Loucy (cell line): ENCODE data around the gene EFHC2.

Source experiments
- EZH2phosphoT487 ChIP-seq: fragments of 200-600 bp; IDR thresholded peaks from 2 replicates; pipeline ENCODE4 v1.6.1; 2018; ENCODE audit warnings: antibody characterized with exemption, mild to moderate bottlenecking, moderate library complexity, borderline replicate concordance
- TF ChIP-seq, protein P1 (sequence below): fragments of 200-600 bp; sonication (generic); conservative IDR thresholded peaks from 2 replicates; pipeline ENCODE4 v1.5.1; 2014; ENCODE audit warnings: mild to moderate bottlenecking, antibody characterized with exemption, low read length

DNA sequence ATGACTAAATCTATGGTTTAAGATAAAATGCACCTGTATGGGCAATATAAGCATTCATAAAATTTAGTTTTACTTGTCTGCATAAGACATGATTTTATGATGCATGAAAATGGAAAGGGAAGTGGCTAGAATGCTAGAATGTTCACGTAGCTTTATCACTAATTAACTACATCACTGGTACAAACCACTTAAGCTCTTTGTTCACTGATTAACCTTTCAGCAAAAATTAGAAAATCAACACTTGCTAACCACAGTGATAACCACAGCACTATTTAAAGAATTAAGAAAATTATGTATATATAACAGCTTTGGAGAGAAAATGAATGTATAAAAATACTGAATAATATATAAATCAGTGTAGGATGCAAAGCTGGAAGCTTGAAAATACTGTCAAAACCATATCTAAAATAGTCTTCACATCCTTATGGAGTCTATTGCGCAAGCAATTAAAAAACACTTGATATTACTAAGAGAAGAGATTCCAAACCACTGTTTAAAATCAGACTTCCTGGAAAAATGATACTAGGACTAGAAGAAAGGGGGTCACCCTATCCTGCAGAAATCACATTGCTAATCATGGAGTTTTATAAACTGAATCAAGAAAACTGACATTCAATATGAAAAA lies 51.9 kb downstream of the EFHC2 start:
- TF ChIP-seq, protein P1, sequence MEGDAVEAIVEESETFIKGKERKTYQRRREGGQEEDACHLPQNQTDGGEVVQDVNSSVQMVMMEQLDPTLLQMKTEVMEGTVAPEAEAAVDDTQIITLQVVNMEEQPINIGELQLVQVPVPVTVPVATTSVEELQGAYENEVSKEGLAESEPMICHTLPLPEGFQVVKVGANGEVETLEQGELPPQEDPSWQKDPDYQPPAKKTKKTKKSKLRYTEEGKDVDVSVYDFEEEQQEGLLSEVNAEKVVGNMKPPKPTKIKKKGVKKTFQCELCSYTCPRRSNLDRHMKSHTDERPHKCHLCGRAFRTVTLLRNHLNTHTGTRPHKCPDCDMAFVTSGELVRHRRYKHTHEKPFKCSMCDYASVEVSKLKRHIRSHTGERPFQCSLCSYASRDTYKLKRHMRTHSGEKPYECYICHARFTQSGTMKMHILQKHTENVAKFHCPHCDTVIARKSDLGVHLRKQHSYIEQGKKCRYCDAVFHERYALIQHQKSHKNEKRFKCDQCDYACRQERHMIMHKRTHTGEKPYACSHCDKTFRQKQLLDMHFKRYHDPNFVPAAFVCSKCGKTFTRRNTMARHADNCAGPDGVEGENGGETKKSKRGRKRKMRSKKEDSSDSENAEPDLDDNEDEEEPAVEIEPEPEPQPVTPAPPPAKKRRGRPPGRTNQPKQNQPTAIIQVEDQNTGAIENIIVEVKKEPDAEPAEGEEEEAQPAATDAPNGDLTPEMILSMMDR = no peak
- TF ChIP-seq EZH2phosphoT487 = no peak
